ENCODE results near the gene GJA1.
"Not testable (repeated sequence)": the region's sequence is repeated elsewhere in the genome, so short reads cannot be mapped to it uniquely, and the experiment has no call there.

The GJA1 gene

GRCh38 chr6:121430514-121431460 is 4.7 kb upstream of the GJA1 start:
- Histone ChIP-seq H2AFZ (ENCODE audit: low read depth, low read length) (0 out of 2 replicates have a peak overlapping the region, but pooled peaks have one; percentile 3), H3K79me2 (ENCODE audit: insufficient read depth, low read length) (no peaks in the 10 kb centered on the region)

GRCh38 chr6:121431776-121432175 is 3.7 kb upstream of the GJA1 start:
- not testable (repeated sequence) for ATAC-seq (ENCODE audit: insufficient read depth, low read depth); H3K9ac ChIP-seq (ENCODE audit: low read depth, low read length); H3K36me3 ChIP-seq (ENCODE audit: insufficient read depth, low read length); H3K4me2 ChIP-seq (ENCODE audit: insufficient read depth, low read length); H3K9me3 ChIP-seq (ENCODE audit: insufficient read depth, low read length, severe bottlenecking); H3K27ac ChIP-seq (ENCODE audit: low read length); DNase-seq; H3K4me3 ChIP-seq (ENCODE audit: low read depth in 1 of 2, low read length in 2 of 2); H2AFZ ChIP-seq (ENCODE audit: low read depth, low read length); H3K79me2 ChIP-seq (ENCODE audit: insufficient read depth, low read length); H3K27me3 ChIP-seq (ENCODE audit: insufficient read depth, low read length, poor library complexity); H4K20me1 ChIP-seq (ENCODE audit: insufficient read depth, low read length)
- H3K4me1 ChIP-seq (ENCODE audit: insufficient read depth, low read length): peaks cover 14% of the 10 kb centered on the region

More at GRCh38 chr6:121430514-121431460, 4.7 kb upstream of the GJA1 start:
- H3K4me2 ChIP-seq (ENCODE audit: insufficient read depth, low read length): no peak overlapping the region
- no peaks in the 10 kb centered on the region for H3K36me3 ChIP-seq (ENCODE audit: insufficient read depth, low read length)
- H3K9me3 ChIP-seq (ENCODE audit: insufficient read depth, low read length, severe bottlenecking): no peaks in the 10 kb centered on the region
- no peak overlapping the region for H3K4me3 ChIP-seq (ENCODE audit: low read depth in 1 of 2, low read length in 2 of 2)
- no peaks in the 10 kb centered on the region for H4K20me1 ChIP-seq (ENCODE audit: insufficient read depth, low read length)
- peak; percentile 83 for TF ChIP-seq CTCF (IDR thresholded peaks at IDR 0.05; ENCODE audit: borderline replicate concordance, extremely low read depth, low read length, poor library complexity, severe bottlenecking)
- TF ChIP-seq EZH2 (IDR thresholded peaks at IDR 0.05; ENCODE audit: borderline replicate concordance, low read depth, low read length, severe bottlenecking): no peak
- H3K27me3 ChIP-seq (ENCODE audit: insufficient read depth, low read length, poor library complexity): no peaks in the 10 kb centered on the region
- peak; percentile 53 for ATAC-seq (ENCODE audit: insufficient read depth, low read depth)
- no peak overlapping the region for H3K9ac ChIP-seq (ENCODE audit: low read depth, low read length)
- peak; percentile 11 for DNase-seq
- peak overlapping the region; percentile 13; the same call in 1 of the 2 replicates for H3K27ac ChIP-seq (ENCODE audit: low read length)
- peaks cover 14% of the 10 kb centered on the region for H3K4me1 ChIP-seq (ENCODE audit: insufficient read depth, low read length)

GRCh38 chr6:121434037-121434770 is 1.2 kb upstream of the GJA1 start:
- Histone ChIP-seq H3K9ac (ENCODE audit: low read depth, low read length) (no peak overlapping the region), H3K4me1 (ENCODE audit: insufficient read depth, low read length) (peaks cover 14% of the 10 kb centered on the region), H4K20me1 (ENCODE audit: insufficient read depth, low read length) (no peaks in the 10 kb centered on the region), H3K9me3 (ENCODE audit: insufficient read depth, low read length, severe bottlenecking) (no peaks in the 10 kb centered on the region), H2AFZ (ENCODE audit: low read depth, low read length) (0 out of 2 replicates have a peak overlapping the region, but pooled peaks have one; percentile 56), H3K79me2 (ENCODE audit: insufficient read depth, low read length) (no peaks in the 10 kb centered on the region), H3K27me3 (ENCODE audit: insufficient read depth, low read length, poor library complexity) (no peaks in the 10 kb centered on the region), H3K4me3 (ENCODE audit: low read depth in 1 of 2, low read length in 2 of 2) (no peak overlapping the region), H3K27ac (ENCODE audit: low read length) (no peak overlapping the region), H3K36me3 (ENCODE audit: insufficient read depth, low read length) (no peaks in the 10 kb centered on the region), H3K4me2 (ENCODE audit: insufficient read depth, low read length) (no peak overlapping the region)
- no peak for ATAC-seq (ENCODE audit: insufficient read depth, low read depth)
- TF ChIP-seq CTCF (IDR thresholded peaks at IDR 0.05; ENCODE audit: borderline replicate concordance, extremely low read depth, low read length, poor library complexity, severe bottlenecking): peak; percentile 15
- no peak for TF ChIP-seq EZH2 (IDR thresholded peaks at IDR 0.05; ENCODE audit: borderline replicate concordance, low read depth, low read length, severe bottlenecking)
- no peak for DNase-seq

Measured in DND-41 (cell line).